Breast epithelium (tissue), 3 donors: ENCODE results near the gene CYP27C1.

ENCODE experiments used
- POLR2A ChIP-seq: fragments of 450-650 bp; IDR thresholded peaks from one replicate; pipeline ENCODE4 v1.6.1; 2016; ENCODE audit warnings: antibody characterized with exemption, mild to moderate bottlenecking, moderate library complexity
- POLR2AphosphoS5 ChIP-seq, 3 donors: sonication (generic); formaldehyde crosslinking; IDR thresholded peaks; one replicate each; pipeline ENCODE4 v1.6.1; 2017; ENCODE audit warnings: antibody characterized with exemption in 3 of 3
- TF ChIP-seq, protein P1 (sequence below), 3 donors: fragments of 450-650 bp; IDR thresholded peaks; one replicate each; pipeline ENCODE4 v1.5.1; 2016 to 2017; ENCODE audit warnings: antibody characterized with exemption in 3 of 3, mild to moderate bottlenecking in 3 of 3, moderate library complexity in 3 of 3

GRCh38 chr2:127149384-127149783 is 70.7 kb downstream of the CYP27C1 start:
- TF ChIP-seq, protein P1, sequence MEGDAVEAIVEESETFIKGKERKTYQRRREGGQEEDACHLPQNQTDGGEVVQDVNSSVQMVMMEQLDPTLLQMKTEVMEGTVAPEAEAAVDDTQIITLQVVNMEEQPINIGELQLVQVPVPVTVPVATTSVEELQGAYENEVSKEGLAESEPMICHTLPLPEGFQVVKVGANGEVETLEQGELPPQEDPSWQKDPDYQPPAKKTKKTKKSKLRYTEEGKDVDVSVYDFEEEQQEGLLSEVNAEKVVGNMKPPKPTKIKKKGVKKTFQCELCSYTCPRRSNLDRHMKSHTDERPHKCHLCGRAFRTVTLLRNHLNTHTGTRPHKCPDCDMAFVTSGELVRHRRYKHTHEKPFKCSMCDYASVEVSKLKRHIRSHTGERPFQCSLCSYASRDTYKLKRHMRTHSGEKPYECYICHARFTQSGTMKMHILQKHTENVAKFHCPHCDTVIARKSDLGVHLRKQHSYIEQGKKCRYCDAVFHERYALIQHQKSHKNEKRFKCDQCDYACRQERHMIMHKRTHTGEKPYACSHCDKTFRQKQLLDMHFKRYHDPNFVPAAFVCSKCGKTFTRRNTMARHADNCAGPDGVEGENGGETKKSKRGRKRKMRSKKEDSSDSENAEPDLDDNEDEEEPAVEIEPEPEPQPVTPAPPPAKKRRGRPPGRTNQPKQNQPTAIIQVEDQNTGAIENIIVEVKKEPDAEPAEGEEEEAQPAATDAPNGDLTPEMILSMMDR (IDR thresholded peaks at IDR 0.05): no peak
- TF ChIP-seq POLR2A (no peak), POLR2AphosphoS5 (IDR thresholded peaks at IDR 0.05) (no peak)
